IMR-90 (cell line): Measurements from ENCODE around the gene THAP2. TPM values are rescaled to one million over a fixed set of nuclear protein-coding genes. Genes with fewer than 3 reads are reported as not detected.

Source experiments
- ATAC-seq: fragments of 200-7000 bp; cut with Tn5 transposase; 2 replicates; pipeline ENCODE4 v1.9.1; 2020; ENCODE audit warnings: low read depth, mild to moderate bottlenecking, moderate library complexity
- BruUV-seq: library from RNA; stranded (reverse); fragments of 400-500 nt; replicated peaks from 2 replicates; lab custom pipeline; 2021; lab: Mats Ljungman, UMichigan
- CTCF ChIA-PET: fragments of 300-600 bp; formaldehyde crosslinking; extraction: SDS; loops from one replicate; lab custom pipeline; 2021; ENCODE audit warnings: antibody characterized with exemption; lab: Yijun Ruan, JAX
- POLR2A ChIA-PET: fragments of 300-600 bp; sonication (Branson Sonifier 250); formaldehyde crosslinking; loops from one replicate; lab custom pipeline; 2022; ENCODE audit warnings: antibody characterized with exemption; ENCODE audit not compliant: unreplicated experiment; lab: Charles Lee
- DNase-seq: peaks from one replicate; pipeline ENCODE4 v3.0.0; 2013
- H2AFZ ChIP-seq: replicated peaks from 2 replicates; pipeline ENCODE3; 2013; ENCODE audit warnings: low read length, mild to moderate bottlenecking; ENCODE audit not compliant: poor library complexity
- H2AK5ac ChIP-seq: 2 replicates; pipeline ENCODE4 v1.6.1; 2013; ENCODE audit warnings: low read depth, low read length, inconsistent platforms
- H2AK9ac ChIP-seq: replicated peaks from 2 replicates; pipeline ENCODE3; 2013; ENCODE audit warnings: mild to moderate bottlenecking, low read depth, low read length, moderate library complexity; ENCODE audit not compliant: poor library complexity
- H2BK120ac ChIP-seq: 2 replicates; pipeline ENCODE4 v1.6.1; 2013; ENCODE audit warnings: low read depth, low read length, inconsistent platforms
- H2BK15ac ChIP-seq: 3 replicates; pipeline ENCODE4 v1.6.1; 2013; ENCODE audit warnings: low read depth, low read length, inconsistent platforms
- H2BK20ac ChIP-seq: 2 replicates; pipeline ENCODE4 v1.6.1; 2013; ENCODE audit warnings: low read depth, mild to moderate bottlenecking, inconsistent platforms, low read length, moderate library complexity
- H2BK5ac ChIP-seq: 2 replicates; pipeline ENCODE4 v1.6.1; 2013; ENCODE audit warnings: mild to moderate bottlenecking, low read depth, low read length, inconsistent platforms; ENCODE audit not compliant: poor library complexity, severe bottlenecking
- H3K14ac ChIP-seq: replicated peaks from 2 replicates; pipeline ENCODE4 v1.6.1; 2013; ENCODE audit warnings: low read depth, low read length, inconsistent platforms
- H3K18ac ChIP-seq: 2 replicates; pipeline ENCODE4 v1.6.1; 2013; ENCODE audit warnings: low read depth, low read length, control low read depth
- H3K23ac ChIP-seq: 2 replicates; pipeline ENCODE4 v1.6.1; 2013; ENCODE audit warnings: low read depth, low read length, inconsistent platforms
- H3K27ac ChIP-seq: 2 replicates; pipeline ENCODE4 v1.5.1; 2013; ENCODE audit warnings: mild to moderate bottlenecking, control low read depth, low read length; ENCODE audit not compliant: insufficient read depth
- H3K27me3 ChIP-seq: 2 replicates; pipeline ENCODE4 v1.6.1; 2013; ENCODE audit warnings: low read length; ENCODE audit not compliant: control insufficient read depth, insufficient read depth
- H3K36me3 ChIP-seq: 2 replicates; pipeline ENCODE4 v1.6.1; 2013; ENCODE audit warnings: low read length, mixed read lengths; ENCODE audit not compliant: control insufficient read depth, insufficient read depth
- H3K4ac ChIP-seq: 2 replicates; pipeline ENCODE4 v1.6.1; 2013; ENCODE audit warnings: low read depth, low read length, inconsistent platforms
- H3K4me1 ChIP-seq: 2 replicates; pipeline ENCODE4 v1.6.1; 2013; ENCODE audit warnings: low read length, mixed read lengths; ENCODE audit not compliant: control insufficient read depth, insufficient read depth
- H3K4me2 ChIP-seq: 2 replicates; pipeline ENCODE4 v1.6.1; 2013; ENCODE audit warnings: low read depth, mild to moderate bottlenecking, control low read depth, low read length, moderate library complexity
- H3K4me3 ChIP-seq: 2 replicates; pipeline ENCODE4 v1.5.1; 2013; ENCODE audit warnings: low read depth, mild to moderate bottlenecking, control low read depth, low read length, moderate library complexity; ENCODE audit not compliant: insufficient read depth
- H3K56ac ChIP-seq: 2 replicates; pipeline ENCODE4 v1.6.1; 2013; ENCODE audit warnings: low read length, inconsistent platforms; ENCODE audit not compliant: insufficient read depth; ENCODE audit errors: extremely low read depth
- H3K79me1 ChIP-seq, 2 experiments: 2 replicates each; pipeline ENCODE4 v1.6.1; 2013; ENCODE audit warnings: low read length in 2 of 2, inconsistent platforms in 1 of 2, low read depth in 1 of 2
- H3K9ac ChIP-seq: 2 replicates; pipeline ENCODE4 v1.6.1; 2013; ENCODE audit warnings: low read depth, low read length, control low read depth
- H3K9me1 ChIP-seq: 2 replicates; pipeline ENCODE4 v1.6.1; 2013; ENCODE audit warnings: low read length, inconsistent platforms; ENCODE audit not compliant: insufficient read depth
- H3K9me3 ChIP-seq: 2 replicates; pipeline ENCODE4 v1.6.1; 2013; ENCODE audit warnings: low read length; ENCODE audit not compliant: control insufficient read depth, insufficient read depth
- H4K20me1 ChIP-seq: 2 replicates; pipeline ENCODE4 v1.6.1; 2013; ENCODE audit warnings: low read length, inconsistent platforms; ENCODE audit not compliant: insufficient read depth
- H4K5ac ChIP-seq: 2 replicates; pipeline ENCODE4 v1.6.1; 2013; ENCODE audit warnings: mild to moderate bottlenecking, low read depth, low read length, control low read depth
- H4K8ac ChIP-seq, 2 experiments: 2 replicates each; pipeline ENCODE4 v1.6.1; 2013; ENCODE audit warnings: low read depth in 2 of 2, low read length in 2 of 2, control low read depth in 1 of 2, inconsistent platforms in 1 of 2
- H4K91ac ChIP-seq: 2 replicates; pipeline ENCODE4 v1.6.1; 2013; ENCODE audit warnings: low read depth, low read length, inconsistent platforms; ENCODE audit not compliant: insufficient read depth
- BHLHE40 ChIP-seq: fragments of 150-350 bp; IDR thresholded peaks from 2 replicates; pipeline ENCODE4 v1.6.1; 2016; ENCODE audit warnings: mild to moderate bottlenecking, low read depth, low read length
- CEBPB ChIP-seq: IDR thresholded peaks from 2 replicates; pipeline ENCODE4 v1.6.1; 2012; ENCODE audit warnings: low read depth, low read length, improper control_type of control experiment
- CHD1 ChIP-seq: IDR thresholded peaks from 2 replicates; pipeline ENCODE4 v1.6.1; 2012; ENCODE audit warnings: low read depth, low read length, improper control_type of control experiment
- FOS ChIP-seq: fragments of 150-350 bp; IDR thresholded peaks from 2 replicates; pipeline ENCODE4 v1.6.1; 2016; ENCODE audit warnings: low read depth, low read length
- MAFK ChIP-seq: IDR thresholded peaks from 2 replicates; pipeline ENCODE4 v1.6.1; 2012; ENCODE audit warnings: low read depth, low read length, improper control_type of control experiment
- MAZ ChIP-seq: IDR thresholded peaks from 2 replicates; pipeline ENCODE4 v1.6.1; 2012; ENCODE audit warnings: low read depth, mild to moderate bottlenecking, low read length, improper control_type of control experiment, moderate library complexity, borderline replicate concordance
- MXI1 ChIP-seq: IDR thresholded peaks from 2 replicates; pipeline ENCODE4 v1.6.1; 2012; ENCODE audit warnings: low read depth, mild to moderate bottlenecking, low read length, moderate library complexity, borderline replicate concordance
- NFE2L2 ChIP-seq: fragments of 150-350 bp; IDR thresholded peaks from 2 replicates; pipeline ENCODE4 v1.6.1; 2016; ENCODE audit warnings: low read depth, mild to moderate bottlenecking, low read length
- POLR2A ChIP-seq: IDR thresholded peaks from 2 replicates; pipeline ENCODE4 v1.6.1; 2012; ENCODE audit warnings: mild to moderate bottlenecking, low read depth, low read length
- RAD21 ChIP-seq: IDR thresholded peaks from 2 replicates; pipeline ENCODE4 v1.6.1; 2012; ENCODE audit warnings: low read length, improper control_type of control experiment
- RCOR1 ChIP-seq: IDR thresholded peaks from 2 replicates; pipeline ENCODE4 v1.6.1; 2012; ENCODE audit warnings: mild to moderate bottlenecking, low read length, improper control_type of control experiment; ENCODE audit not compliant: insufficient replicate concordance
- RFX5 ChIP-seq: IDR thresholded peaks from 2 replicates; pipeline ENCODE4 v1.8.0; 2012; ENCODE audit warnings: low read depth, mild to moderate bottlenecking, low read length, moderate library complexity
- SMC3 ChIP-seq: fragments of 150-350 bp; IDR thresholded peaks from 2 replicates; pipeline ENCODE4 v1.6.1; 2016; ENCODE audit warnings: low read depth, mild to moderate bottlenecking, antibody characterized with exemption, low read length, moderate library complexity
- USF2 ChIP-seq: fragments of 150-350 bp; IDR thresholded peaks from 2 replicates; pipeline ENCODE4 v1.6.1; 2017; ENCODE audit warnings: mild to moderate bottlenecking, antibody characterized with exemption, low read length, low read depth
- dilution Hi-C: fragments of 300-500 bp; cut with HindIII; formaldehyde crosslinking; loops from one replicate; pipeline ENCODE4 v1.14.3; 2018; ENCODE audit warnings: low sequenced_read_pairs; ENCODE audit not compliant: unreplicated experiment
- in situ Hi-C: fragments of 300-500 bp; cut with MboI; formaldehyde crosslinking; loops from 3 replicates; pipeline ENCODE4 v1.14.3; 2019; ENCODE audit warnings: low sequenced_read_pairs, inconsistent platforms, mixed read lengths
- intact Hi-C: fragments of 100-400 bp; cut with micrococcal nuclease; formaldehyde crosslinking; loops from 2 replicates; pipeline ENCODE4 v1.10.0; 2022
- polyA plus RNA-seq, 3 experiments: library from polyadenylated mRNA; depleted of rRNA; stranded (reverse); fragments of >200 nt; gene quantifications; 2 replicates each; pipeline ENCODE4 v1.2.3, GENCODE V29; 2012; ENCODE audit warnings: low replicate concordance in 1 of 3
- total RNA-seq: library from RNA; depleted of rRNA; stranded (reverse); fragments of >200 nt; gene quantifications from 2 replicates; pipeline ENCODE4 v1.2.3, GENCODE V29; 2012
- TF ChIP-seq, protein P1 (sequence below): fragments of 150-350 bp; IDR thresholded peaks from 2 replicates; pipeline ENCODE4 v1.6.1; 2016; ENCODE audit warnings: low read depth, mild to moderate bottlenecking, low read length, moderate library complexity, borderline replicate concordance
- TF ChIP-seq, protein P2 (sequence below): conservative IDR thresholded peaks from 2 replicates; pipeline ENCODE4 v1.5.1; 2012; ENCODE audit warnings: mild to moderate bottlenecking, low read depth, low read length, improper control_type of control experiment

THAP2 gene
- total and polyA plus RNA-seq, 2 of the 4 experiments (the other 2 are of a cell fraction): 1.4 to 2.5 TPM

GRCh38 chr12:71671311-71671710, 7.2 kb downstream of the THAP2 start:
- Histone ChIP-seq H2AK5ac (no peak overlapping the region), H3K36me3 (no peaks in the 10 kb centered on the region), H4K91ac (no peak overlapping the region), H3K18ac (no peak overlapping the region), H3K27me3 (no peaks in the 10 kb centered on the region), H2AFZ (no peak overlapping the region), H4K5ac (no peak overlapping the region), H3K79me1 (peaks cover under 1 to 3% of the 10 kb centered on the region in 2 experiments; a peak in 2 of 4 replicates), H2BK20ac (no peak overlapping the region), H2BK15ac (no peak overlapping the region), H3K27ac (no peak overlapping the region), H2BK5ac (no peak overlapping the region), H3K9ac (no peak overlapping the region), H3K9me1 (no peaks in the 10 kb centered on the region), H4K20me1 (no peaks in the 10 kb centered on the region), H2AK9ac (no peak overlapping the region), H3K56ac (no peak overlapping the region), H2BK120ac (no peak overlapping the region), H4K8ac (no peak overlapping the region), H3K4me2 (no peak overlapping the region), H3K4me3 (no peak overlapping the region), H3K4me1 (no peaks in the 10 kb centered on the region), H3K9me3 (no peaks in the 10 kb centered on the region), H3K4ac (no peak overlapping the region), H3K23ac (no peak overlapping the region), H3K14ac (no peak overlapping the region)
- dilution Hi-C loops (no loop called here), intact Hi-C loops (no loop called here), in situ Hi-C loops (loop anchor here (25.0 kb wide), 1 partner anchor 591 kb away; the partner anchor contains the start of gene TRHDE)
- no peak for ATAC-seq
- TF ChIP-seq RCOR1: no peak
- TF ChIP-seq RFX5: no peak
- no peak for TF ChIP-seq USF2
- no peak for TF ChIP-seq MXI1
- TF ChIP-seq MAZ: no peak
- no peak for TF ChIP-seq NFE2L2
- TF ChIP-seq CEBPB: no peak
- TF ChIP-seq BHLHE40: no peak
- TF ChIP-seq POLR2A: no peak
- TF ChIP-seq, protein P1, sequence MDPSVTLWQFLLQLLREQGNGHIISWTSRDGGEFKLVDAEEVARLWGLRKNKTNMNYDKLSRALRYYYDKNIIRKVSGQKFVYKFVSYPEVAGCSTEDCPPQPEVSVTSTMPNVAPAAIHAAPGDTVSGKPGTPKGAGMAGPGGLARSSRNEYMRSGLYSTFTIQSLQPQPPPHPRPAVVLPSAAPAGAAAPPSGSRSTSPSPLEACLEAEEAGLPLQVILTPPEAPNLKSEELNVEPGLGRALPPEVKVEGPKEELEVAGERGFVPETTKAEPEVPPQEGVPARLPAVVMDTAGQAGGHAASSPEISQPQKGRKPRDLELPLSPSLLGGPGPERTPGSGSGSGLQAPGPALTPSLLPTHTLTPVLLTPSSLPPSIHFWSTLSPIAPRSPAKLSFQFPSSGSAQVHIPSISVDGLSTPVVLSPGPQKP: no peak
- TF ChIP-seq SMC3: no peak
- no peak for TF ChIP-seq FOS
- TF ChIP-seq, protein P2, sequence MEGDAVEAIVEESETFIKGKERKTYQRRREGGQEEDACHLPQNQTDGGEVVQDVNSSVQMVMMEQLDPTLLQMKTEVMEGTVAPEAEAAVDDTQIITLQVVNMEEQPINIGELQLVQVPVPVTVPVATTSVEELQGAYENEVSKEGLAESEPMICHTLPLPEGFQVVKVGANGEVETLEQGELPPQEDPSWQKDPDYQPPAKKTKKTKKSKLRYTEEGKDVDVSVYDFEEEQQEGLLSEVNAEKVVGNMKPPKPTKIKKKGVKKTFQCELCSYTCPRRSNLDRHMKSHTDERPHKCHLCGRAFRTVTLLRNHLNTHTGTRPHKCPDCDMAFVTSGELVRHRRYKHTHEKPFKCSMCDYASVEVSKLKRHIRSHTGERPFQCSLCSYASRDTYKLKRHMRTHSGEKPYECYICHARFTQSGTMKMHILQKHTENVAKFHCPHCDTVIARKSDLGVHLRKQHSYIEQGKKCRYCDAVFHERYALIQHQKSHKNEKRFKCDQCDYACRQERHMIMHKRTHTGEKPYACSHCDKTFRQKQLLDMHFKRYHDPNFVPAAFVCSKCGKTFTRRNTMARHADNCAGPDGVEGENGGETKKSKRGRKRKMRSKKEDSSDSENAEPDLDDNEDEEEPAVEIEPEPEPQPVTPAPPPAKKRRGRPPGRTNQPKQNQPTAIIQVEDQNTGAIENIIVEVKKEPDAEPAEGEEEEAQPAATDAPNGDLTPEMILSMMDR: no peak
- TF ChIP-seq MAFK: no peak
- no peak for TF ChIP-seq RAD21
- TF ChIP-seq CHD1: no peak
- POLR2A ChIA-PET: no interaction called here
- CTCF ChIA-PET: no interaction called here
- no TSS peak for BruUV-seq
- DNase-seq: no peak
